ENCODE data around the gene KCNH8. TPM values are rescaled to one million over a fixed set of nuclear protein-coding genes. Genes with fewer than 3 reads are reported as not detected.

KCNH8 gene
- total RNA-seq, 1 experiment from 2014 or later, result 3.7 TPM

DNA sequence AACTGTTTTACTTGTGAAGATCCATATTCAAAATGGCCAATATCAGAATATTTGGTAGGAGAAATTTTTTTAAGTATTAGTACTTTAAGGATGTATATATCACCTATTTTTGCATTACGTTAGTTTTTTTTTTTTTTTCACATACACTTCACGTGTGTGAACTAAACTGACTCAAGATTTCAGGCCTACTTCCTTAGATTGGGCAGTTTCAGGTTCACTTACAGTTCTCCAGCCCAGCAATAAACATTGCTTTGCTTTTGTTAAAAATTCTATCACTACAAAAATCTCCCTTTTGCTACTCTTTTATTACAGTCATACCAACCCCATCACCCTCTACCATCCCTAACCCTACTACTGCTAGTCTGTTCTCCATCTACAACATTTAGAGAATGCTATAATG is 183.6 kb downstream of the KCNH8 start:
- peaks cover 4% of the 10 kb centered on the region; the same call in 1 of the 2 replicates for H3K4me1 ChIP-seq (ENCODE audit: insufficient read depth, low read length)
- Mint-ChIP-seq H3K4me3 (no peak overlapping the region), H3K36me3 (ENCODE audit: insufficient read depth in 1 of 3, low read depth in 3 of 3) (no peaks in the 10 kb centered on the region), H3K27ac (no peak overlapping the region), H3K4me1 (peaks cover 7 to 8% of the 10 kb centered on the region in 2 experiments), H3K9me3 (no peaks in the 10 kb centered on the region; a peak in 1 of 5 replicates), H3K27me3 (ENCODE audit: low read depth) (no peaks in the 10 kb centered on the region)
- H4K91ac ChIP-seq (ENCODE audit: insufficient read length, low read depth, low read length), result no peak overlapping the region
- no peak overlapping the region for H3K23ac ChIP-seq (ENCODE audit: insufficient read length, low read depth, low read length)
- H4K8ac ChIP-seq (replicated peaks; ENCODE audit: insufficient read length, low read depth, low read length), result no peak overlapping the region
- no peak overlapping the region for H2AFZ ChIP-seq (ENCODE audit: low read length)
- H2BK12ac ChIP-seq (ENCODE audit: insufficient read length, low read depth, low read length), result no peak overlapping the region
- H3K18ac ChIP-seq (ENCODE audit: insufficient read length, low read depth, low read length), result no peak overlapping the region
- no peak for DNase-seq
- no peaks in the 10 kb centered on the region for H3K9me3 ChIP-seq (ENCODE audit: control insufficient read depth, low read depth, low read length)
- H3K23me2 ChIP-seq (ENCODE audit: insufficient read length, low read depth, low read length, poor library complexity, severe bottlenecking), result no peaks in the 10 kb centered on the region
- no peak overlapping the region for H3K27ac ChIP-seq (ENCODE audit: insufficient read length, low read depth, low read length)
- H3K4ac ChIP-seq (ENCODE audit: low read depth, low read length), result no peak overlapping the region
- H2BK15ac ChIP-seq (ENCODE audit: low read depth, low read length), result no peak overlapping the region
- no peak overlapping the region for H3K4me2 ChIP-seq (ENCODE audit: insufficient read depth, insufficient read length, low read length)
- no peak overlapping the region for H3T11ph ChIP-seq (ENCODE audit: low read length)
- H2BK5ac ChIP-seq (ENCODE audit: insufficient read length, low read length), result no peak overlapping the region
- H2AK5ac ChIP-seq (ENCODE audit: insufficient read length, low read length), result no peak overlapping the region
- no peak overlapping the region for H3K9ac ChIP-seq (ENCODE audit: extremely low read depth, insufficient read length, low read length)
- H3K56ac ChIP-seq (ENCODE audit: insufficient read length, low read depth, low read length), result no peak overlapping the region
- WGBS (ENCODE audit: extremely low coverage, insufficient read length, low lambda C conversion rate), result no CpG with 5 or more reads among the region's 2 CpGs
- no peaks in the 10 kb centered on the region for H3K27me3 ChIP-seq (ENCODE audit: insufficient read depth, low read length)
- no peaks in the 10 kb centered on the region for H4K20me1 ChIP-seq (ENCODE audit: control insufficient read depth, insufficient read depth, insufficient read length)
- H3K14ac ChIP-seq (ENCODE audit: insufficient read depth, low read length), result no peak overlapping the region
- no peak overlapping the region for H4K5ac ChIP-seq (ENCODE audit: insufficient read length, low read depth, low read length)
- no peak overlapping the region for H2BK20ac ChIP-seq (ENCODE audit: low read depth, low read length, poor library complexity, severe bottlenecking)
- no peak overlapping the region for H2BK120ac ChIP-seq (ENCODE audit: low read depth, low read length, poor library complexity, severe bottlenecking)
- H3K79me2 ChIP-seq (ENCODE audit: insufficient read depth, low read length), result no peaks in the 10 kb centered on the region
- H3K79me1 ChIP-seq (ENCODE audit: insufficient read depth, low read depth, low read length, poor library complexity, severe bottlenecking), result no peaks in the 10 kb centered on the region
- TF ChIP-seq, protein P1, sequence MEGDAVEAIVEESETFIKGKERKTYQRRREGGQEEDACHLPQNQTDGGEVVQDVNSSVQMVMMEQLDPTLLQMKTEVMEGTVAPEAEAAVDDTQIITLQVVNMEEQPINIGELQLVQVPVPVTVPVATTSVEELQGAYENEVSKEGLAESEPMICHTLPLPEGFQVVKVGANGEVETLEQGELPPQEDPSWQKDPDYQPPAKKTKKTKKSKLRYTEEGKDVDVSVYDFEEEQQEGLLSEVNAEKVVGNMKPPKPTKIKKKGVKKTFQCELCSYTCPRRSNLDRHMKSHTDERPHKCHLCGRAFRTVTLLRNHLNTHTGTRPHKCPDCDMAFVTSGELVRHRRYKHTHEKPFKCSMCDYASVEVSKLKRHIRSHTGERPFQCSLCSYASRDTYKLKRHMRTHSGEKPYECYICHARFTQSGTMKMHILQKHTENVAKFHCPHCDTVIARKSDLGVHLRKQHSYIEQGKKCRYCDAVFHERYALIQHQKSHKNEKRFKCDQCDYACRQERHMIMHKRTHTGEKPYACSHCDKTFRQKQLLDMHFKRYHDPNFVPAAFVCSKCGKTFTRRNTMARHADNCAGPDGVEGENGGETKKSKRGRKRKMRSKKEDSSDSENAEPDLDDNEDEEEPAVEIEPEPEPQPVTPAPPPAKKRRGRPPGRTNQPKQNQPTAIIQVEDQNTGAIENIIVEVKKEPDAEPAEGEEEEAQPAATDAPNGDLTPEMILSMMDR (conservative IDR thresholded peaks at IDR 0.05), result no peak
